HepG2 (cell line): ENCODE data around the gene PKIG. TPM values are rescaled to one million over a fixed set of nuclear protein-coding genes. Genes with fewer than 3 reads are reported as not detected.

Source experiments
- ATAC-seq: fragments of 200-7000 bp; cut with Tn5 transposase; 3 replicates; pipeline ENCODE4 v1.9.1; 2020; ENCODE audit warnings: mild to moderate bottlenecking, moderate library complexity
- BruUV-seq: library from RNA; stranded (reverse); fragments of 400-500 nt; replicated peaks from 2 replicates; lab custom pipeline; 2021; lab: Mats Ljungman, UMichigan
- CTCF ChIA-PET: fragments of 300-600 bp; formaldehyde crosslinking; extraction: SDS; loops from one replicate; lab custom pipeline; 2021; ENCODE audit warnings: low total read pairs, inconsistent platforms, low intra/inter-chr PET ratio; lab: Yijun Ruan, JAX
- POLR2A ChIA-PET: fragments of 350-600 bp; sonication (Branson Sonifier 250); formaldehyde crosslinking; loops from one replicate; lab custom pipeline; 2020; ENCODE audit warnings: antibody characterized with exemption, inconsistent platforms; lab: Yijun Ruan, JAX
- DNase-seq: peaks from one replicate; pipeline ENCODE4 v3.0.0-alpha.2; 2015; ENCODE audit warnings: low spot score
- FAIRE-seq: peaks from 3 replicates; lab custom pipeline; 2011; peaks lifted over from hg19 to GRCh38; lab: Jason Lieb, UNC
- H2AFZ ChIP-seq: one replicate; pipeline ENCODE4 v1.6.1; 2011; ENCODE audit warnings: low read length, inconsistent platforms
- H3K27ac ChIP-seq: fragments of 300-600 bp; 3 replicates; pipeline ENCODE4 v1.8.0; 2011; ENCODE audit warnings: mixed run types, mild to moderate bottlenecking, mixed read lengths, low read length, inconsistent platforms; ENCODE audit not compliant: insufficient read depth; ENCODE audit errors: extremely low read length
- H3K27me3 ChIP-seq, 2 experiments: fragments of 200-600 bp in 1 of 2; 2 replicates in 1 of 2; 3 replicates in 1 of 2; pipeline versions ENCODE4 v1.6.0 to v1.8.0; 2011; ENCODE audit warnings: low read length in 2 of 2, mild to moderate bottlenecking in 2 of 2, moderate library complexity in 2 of 2, inconsistent platforms in 1 of 2; ENCODE audit not compliant: insufficient read depth in 2 of 2, control insufficient read depth in 1 of 2
- H3K36me3 ChIP-seq, 2 experiments: fragments of 200-600 bp in 1 of 2; replicated peaks in 1 of 2; 2 replicates in 1 of 2; 3 replicates in 1 of 2; pipeline versions ENCODE4 v1.5.1 to v1.8.0; 2011; ENCODE audit warnings: low read length in 2 of 2, inconsistent platforms in 1 of 2; ENCODE audit not compliant: insufficient read depth in 2 of 2, control insufficient read depth in 1 of 2
- H3K4me1 ChIP-seq: 2 replicates; pipeline ENCODE4 v1.5.1; 2012; ENCODE audit warnings: low read length, inconsistent platforms; ENCODE audit not compliant: insufficient read depth
- H3K4me2 ChIP-seq: 2 replicates; pipeline ENCODE4 v1.6.0; 2011; ENCODE audit warnings: low read depth, low read length, inconsistent platforms
- H3K4me3 ChIP-seq, 3 experiments: fragments of 200-600 bp in 1 of 3; sonication (generic), shearing (Covaris generic) in 1 of 3; replicated peaks in 1 of 3; 2 replicates each; pipeline ENCODE4 v1.5.1; 2011 to 2016; ENCODE audit warnings: low read length in 3 of 3, inconsistent platforms in 2 of 3, low read depth in 2 of 3, mild to moderate bottlenecking in 2 of 3, control low read depth in 1 of 3, mixed read lengths in 1 of 3; ENCODE audit not compliant: insufficient read depth in 1 of 3
- H3K79me2 ChIP-seq: one replicate; pipeline ENCODE4 v1.6.1; 2011; ENCODE audit warnings: low read length, inconsistent platforms; ENCODE audit not compliant: insufficient read depth
- H3K9ac ChIP-seq: 2 replicates; pipeline ENCODE4 v1.6.0; 2011; ENCODE audit warnings: mild to moderate bottlenecking, low read depth, low read length, inconsistent platforms; ENCODE audit not compliant: insufficient read depth
- H3K9me3 ChIP-seq: 2 replicates; pipeline ENCODE4 v1.5.1; 2012; ENCODE audit warnings: mild to moderate bottlenecking, low read length
- H4K20me1 ChIP-seq: 2 replicates; pipeline ENCODE4 v1.6.0; 2011; ENCODE audit warnings: inconsistent platforms, mild to moderate bottlenecking, low read length, moderate library complexity; ENCODE audit not compliant: insufficient read depth
- ASH2L ChIP-seq: fragments of 300-600, 200-600 bp; sonication (generic); IDR thresholded peaks from 2 replicates; pipeline ENCODE4 v1.7.0; 2017; ENCODE audit warnings: low read depth, mild to moderate bottlenecking, moderate library complexity, mixed read lengths, low read length; ENCODE audit not compliant: insufficient read length
- EED ChIP-seq: sonication (generic); formaldehyde crosslinking; IDR thresholded peaks from 2 replicates; pipeline ENCODE4 v1.5.0; 2020; ENCODE audit warnings: mild to moderate bottlenecking, missing genetic modification reagents
- ELF1 ChIP-seq: sonication (generic); formaldehyde crosslinking; IDR thresholded peaks from 2 replicates; pipeline ENCODE4 v1.4.0; 2020; ENCODE audit warnings: missing genetic modification reagents
- ETV5 ChIP-seq: IDR thresholded peaks from 2 replicates; pipeline ENCODE4 v1.6.1; 2018; ENCODE audit warnings: missing biosample characterization, missing genetic modification reagents, inconsistent platforms, borderline replicate concordance
- GPN1 ChIP-seq: sonication (generic); formaldehyde crosslinking; IDR thresholded peaks from 2 replicates; pipeline ENCODE4 v1.5.1; 2020; ENCODE audit warnings: missing genetic modification reagents, borderline replicate concordance
- IRF2 ChIP-seq: IDR thresholded peaks from 2 replicates; pipeline ENCODE4 v1.6.1; 2018; ENCODE audit warnings: missing genetic modification reagents, missing compliant biosample characterization
- NR2F2 ChIP-seq: IDR thresholded peaks from 2 replicates; pipeline ENCODE4 v1.6.1; 2012; ENCODE audit warnings: low read depth, inconsistent platforms, borderline replicate concordance
- SAP130 ChIP-seq: IDR thresholded peaks from 2 replicates; pipeline ENCODE4 v1.6.1; 2016; ENCODE audit warnings: low read depth
- YEATS4 ChIP-seq: sonication (generic); formaldehyde crosslinking; IDR thresholded peaks from 2 replicates; pipeline ENCODE4 v1.4.0; 2020; ENCODE audit warnings: missing genetic modification reagents, borderline replicate concordance
- ZBTB10 ChIP-seq: sonication (generic); formaldehyde crosslinking; IDR thresholded peaks from 2 replicates; pipeline ENCODE4 v1.4.0; 2020; ENCODE audit warnings: missing genetic modification reagents, borderline replicate concordance
- ZMAT5 ChIP-seq: sonication (generic); formaldehyde crosslinking; IDR thresholded peaks from 2 replicates; pipeline ENCODE4 v1.5.0; 2020; ENCODE audit warnings: mild to moderate bottlenecking, low read depth, missing genetic modification reagents, borderline replicate concordance
- ZNF329 ChIP-seq: sonication (generic); formaldehyde crosslinking; IDR thresholded peaks from 2 replicates; pipeline ENCODE4 v1.9.0; 2021; ENCODE audit warnings: low read depth, mild to moderate bottlenecking, missing genetic modification reagents
- ZNF367 ChIP-seq: sonication (generic); formaldehyde crosslinking; IDR thresholded peaks from 2 replicates; pipeline ENCODE4 v1.4.0; 2020; ENCODE audit warnings: missing genetic modification reagents, borderline replicate concordance
- ZNF773 ChIP-seq: sonication (generic); formaldehyde crosslinking; IDR thresholded peaks from 2 replicates; pipeline ENCODE4 v1.4.0; 2020; ENCODE audit warnings: missing genetic modification reagents, borderline replicate concordance
- ZNF841 ChIP-seq: sonication (generic); formaldehyde crosslinking; IDR thresholded peaks from 2 replicates; pipeline ENCODE4 v1.8.1; 2023; ENCODE audit warnings: missing genetic modification reagents, borderline replicate concordance
- WGBS: methylation state at CpG from one replicate; pipeline ENCODE4 v1.1.6; 2017; ENCODE audit warnings: low lambda C conversion rate; 5-methylcytosine and 5-hydroxymethylcytosine counted together
- in situ Hi-C: cut with HindIII; loops from 2 replicates; pipeline ENCODE4 v1.10.0; 2017; ENCODE audit warnings: low pct_unique_long_range_greater_than_20kb; ENCODE audit not compliant: extremely low pct_ligation_motif_present
- intact Hi-C: fragments of 100-400 bp; cut with micrococcal nuclease; formaldehyde crosslinking; loops from one replicate; pipeline ENCODE4 v1.10.0; 2022; ENCODE audit not compliant: unreplicated experiment
- polyA plus RNA-seq, 8 experiments: library from polyadenylated mRNA; depleted of rRNA in 3 of 8; stranded (reverse) in 7 of 8; unstranded in 1 of 8; fragments of >200 nt; fragmentation: Illumina TruSeq in 4 of 8; extraction: Trizol in 4 of 8; gene quantifications; 2 replicates each; pipeline versions ENCODE4 v1.2.1 to v1.2.3, GENCODE V29; 2011 to 2016; ENCODE audit warnings: low read depth in 4 of 8, missing spikeins in 1 of 8, mixed read lengths in 1 of 8; ENCODE audit not compliant: insufficient read depth in 1 of 8
- total RNA-seq, 5 experiments: library from RNA; depleted of rRNA; stranded (reverse); fragments of >200 nt; fragmentation: Illumina TruSeq; extraction: Trizol; gene quantifications; 2 replicates each; pipeline ENCODE4 v1.2.3, GENCODE V29; 2016; ENCODE audit warnings: low read depth in 1 of 5

The PKIG gene
- total and polyA plus RNA-seq, 2 of the 13 experiments (the other 11 are each of a cell fraction or from before 2014, with no cell fraction given), result 30.8 to 44.5 TPM

GRCh38 chr20:44600758-44601201 lies 18.4 kb downstream of the PKIG start:
- H3K9me3 ChIP-seq, result no peaks in the 10 kb centered on the region
- peaks cover 25% of the 10 kb centered on the region for H3K4me1 ChIP-seq
- no peak overlapping the region for H2AFZ ChIP-seq
- H3K36me3 ChIP-seq, result no peaks in the 10 kb centered on the region
- TF ChIP-seq ELF1 (CRISPR knock-in tag), result 0 out of 2 replicates have a peak, but pooled peaks have one; percentile 14
- TF ChIP-seq ZNF773, result no peak
- TF ChIP-seq SAP130, result no peak
- TF ChIP-seq EED (CRISPR knock-in tag), result peak; percentile 47; the same call in 1 of the 2 replicates
- TF ChIP-seq ZNF841 (CRISPR knock-in tag), result no peak
- TF ChIP-seq NR2F2, result no peak
- TF ChIP-seq ZNF329 (CRISPR knock-in tag), result no peak
- TF ChIP-seq ETV5 (CRISPR knock-in tag), result no peak
- no peak for TF ChIP-seq IRF2 (CRISPR knock-in tag)
- no peak for TF ChIP-seq YEATS4 (CRISPR knock-in tag)
- TF ChIP-seq ZNF367 (CRISPR knock-in tag), result no peak
- TF ChIP-seq ZMAT5, result no peak
- no peak for TF ChIP-seq GPN1 (CRISPR knock-in tag)
- TF ChIP-seq ASH2L, result no peak
- no peak for TF ChIP-seq ZBTB10 (CRISPR knock-in tag)
- no peaks in the 10 kb centered on the region for H3K79me2 ChIP-seq
- no peaks in the 10 kb centered on the region for H3K27me3 ChIP-seq
- no peaks in the 10 kb centered on the region for H4K20me1 ChIP-seq
- ATAC-seq (no peak), FAIRE-seq (no peak), DNase-seq (no peak)
- no peak overlapping the region for H3K4me3 ChIP-seq
- ChIA-PET CTCF (no interaction called here), POLR2A (no interaction called here)
- no peak overlapping the region for H3K4me2 ChIP-seq
- in situ Hi-C loops (no loop called here), intact Hi-C loops (no loop called here)
- no TSS peak for BruUV-seq
- H3K9ac ChIP-seq, result no peak overlapping the region
- WGBS, result 92% methylated on average over 11 of the region's 11 CpGs
- no peak overlapping the region for H3K27ac ChIP-seq
